KMS-11 (cell line): Measurements from ENCODE around the gene MTMR10.

Source experiments
- H2AFZ ChIP-seq: fragments of 200-600 bp; sonication (generic); 2 replicates; pipeline ENCODE4 v1.6.1; 2016; ENCODE audit warnings: antibody characterized with exemption, mixed run types, low read depth
- H3K27ac ChIP-seq: fragments of 200-600 bp; sonication (generic); 2 replicates; pipeline ENCODE4 v1.6.1; 2016; ENCODE audit warnings: mild to moderate bottlenecking, mixed run types
- H3K27me3 ChIP-seq: fragments of 200-600 bp; sonication (generic); 2 replicates; pipeline ENCODE4 v1.6.1; 2017; ENCODE audit warnings: mild to moderate bottlenecking, low read depth, mixed run types, moderate library complexity; ENCODE audit not compliant: insufficient read depth
- H3K36me3 ChIP-seq: fragments of 200-600 bp; sonication (generic); 2 replicates; pipeline ENCODE4 v1.6.1; 2017; ENCODE audit warnings: mild to moderate bottlenecking, mixed run types; ENCODE audit not compliant: insufficient read depth
- H3K4me1 ChIP-seq: fragments of 200-600 bp; sonication (generic); 2 replicates; pipeline ENCODE4 v1.6.1; 2016; ENCODE audit warnings: mild to moderate bottlenecking, low read depth, mixed run types; ENCODE audit not compliant: poor library complexity, severe bottlenecking
- H3K4me2 ChIP-seq: fragments of 200-600 bp; sonication (generic); 2 replicates; pipeline ENCODE4 v1.7.0; 2016; ENCODE audit warnings: mild to moderate bottlenecking, mixed run types
- H3K4me3 ChIP-seq: fragments of 200-600 bp; sonication (generic); IDR thresholded peaks from 2 replicates; pipeline ENCODE4 v1.6.1; 2017; ENCODE audit warnings: low read depth, low read length, mixed read lengths; ENCODE audit not compliant: insufficient read depth
- H3K79me2 ChIP-seq: fragments of 200-600 bp; sonication (generic); 2 replicates; pipeline ENCODE4 v1.6.1; 2016; ENCODE audit warnings: low read depth, mixed run types; ENCODE audit not compliant: insufficient read depth
- H3K9ac ChIP-seq: fragments of 200-600 bp; sonication (generic); 2 replicates; pipeline ENCODE4 v1.6.1; 2016; ENCODE audit warnings: mild to moderate bottlenecking, mixed run types
- H4K20me1 ChIP-seq: fragments of 200-600 bp; sonication (generic); 2 replicates; pipeline ENCODE4 v1.6.1; 2016; ENCODE audit warnings: mild to moderate bottlenecking, mixed run types; ENCODE audit not compliant: insufficient read depth
- CTCF ChIP-seq: fragments of 200-600 bp; sonication (generic); conservative IDR thresholded peaks from 2 replicates; pipeline ENCODE4 v1.6.1; 2017; ENCODE audit warnings: low read depth, mild to moderate bottlenecking, antibody characterized with exemption, low read length, moderate library complexity, mixed read lengths

Gene MTMR10

GRCh38 chr15:30984542-30984941 lies 6.9 kb downstream of the MTMR10 start:
- no peak overlapping the region for H3K4me2 ChIP-seq

GRCh38 chr15:30984118-30984517 lies 7.3 kb downstream of the MTMR10 start:
- TF ChIP-seq CTCF = no peak
- Histone ChIP-seq H3K4me3 (no peak overlapping the region), H3K4me2 (no peak overlapping the region)

More at GRCh38 chr15:30984542-30984941, 6.9 kb downstream of the MTMR10 start:
- H3K4me3 ChIP-seq = no peak overlapping the region
- H3K4me1 ChIP-seq = peaks cover 43% of the 10 kb centered on the region
- H3K27me3 ChIP-seq = no peaks in the 10 kb centered on the region
- H3K27ac ChIP-seq = no peak overlapping the region
- no peak overlapping the region for H3K9ac ChIP-seq
- H4K20me1 ChIP-seq = no peaks in the 10 kb centered on the region
- peaks cover 60% of the 10 kb centered on the region for H3K79me2 ChIP-seq
- no peaks in the 10 kb centered on the region; the same call in 1 of the 2 replicates for H3K36me3 ChIP-seq
- no peak overlapping the region for H2AFZ ChIP-seq
- no peak for TF ChIP-seq CTCF

GRCh38 chr15:30979457-30979856 lies 12.0 kb downstream of the MTMR10 start:
- no peak overlapping the region for H3K4me2 ChIP-seq
- peaks cover 17% of the 10 kb centered on the region for H3K4me1 ChIP-seq
- no peak overlapping the region for H2AFZ ChIP-seq
- H3K4me3 ChIP-seq = no peak overlapping the region
- no peaks in the 10 kb centered on the region; the same call in 1 of the 2 replicates for H3K36me3 ChIP-seq
- no peak overlapping the region for H3K9ac ChIP-seq
- H4K20me1 ChIP-seq = no peaks in the 10 kb centered on the region; the same call in 1 of the 2 replicates
- no peak overlapping the region for H3K27ac ChIP-seq
- peaks cover 52% of the 10 kb centered on the region; the same call in 1 of the 2 replicates for H3K79me2 ChIP-seq
- no peak for TF ChIP-seq CTCF
- no peaks in the 10 kb centered on the region for H3K27me3 ChIP-seq

More at GRCh38 chr15:30984118-30984517, 7.3 kb downstream of the MTMR10 start:
- H4K20me1 ChIP-seq = no peaks in the 10 kb centered on the region
- no peak overlapping the region for H3K27ac ChIP-seq
- no peak overlapping the region for H3K9ac ChIP-seq
- H3K79me2 ChIP-seq = peaks cover 60% of the 10 kb centered on the region
- peaks cover 40% of the 10 kb centered on the region for H3K4me1 ChIP-seq
- no peaks in the 10 kb centered on the region for H3K27me3 ChIP-seq
- no peaks in the 10 kb centered on the region; the same call in 1 of the 2 replicates for H3K36me3 ChIP-seq
- no peak overlapping the region for H2AFZ ChIP-seq

- TF ChIP-seq CTCF = no peak
- Histone ChIP-seq H3K36me3 (peaks cover 8% of the 10 kb centered on the region; the same call in 1 of the 2 replicates), H3K27ac (no peak overlapping the region), H3K27me3 (no peaks in the 10 kb centered on the region), H3K4me3 (no peak overlapping the region), H3K9ac (no peak overlapping the region), H2AFZ (no peak overlapping the region), H3K4me1 (peaks cover 14% of the 10 kb centered on the region), H3K79me2 (peaks cover 45% of the 10 kb centered on the region; the same call in 1 of the 2 replicates), H4K20me1 (no peaks in the 10 kb centered on the region; the same call in 1 of the 2 replicates), H3K4me2 (no peak overlapping the region)
Observed at GRCh38 chr15:30978328-30978727, 13.1 kb downstream of the MTMR10 start.
